GM12878 (cell line): Measurements from ENCODE around the gene SERPINI1.

Source experiments
- GABPA ChIP-seq: IDR thresholded peaks from 2 replicates; pipeline ENCODE4 v1.6.1; 2014; ENCODE audit warnings: antibody characterized with exemption, low read depth, mild to moderate bottlenecking, inconsistent platforms
- HDAC2 ChIP-seq: fragments of 200-600 bp; sonication (generic); IDR thresholded peaks from 2 replicates; pipeline ENCODE4 v1.6.1; 2017
- MYB ChIP-seq: fragments of 150-350 bp; IDR thresholded peaks from 2 replicates; pipeline ENCODE4 v1.6.1; 2014; ENCODE audit warnings: mild to moderate bottlenecking, low read depth, low read length, borderline replicate concordance
- MYC ChIP-seq: IDR thresholded peaks from 2 replicates; pipeline ENCODE4 v1.6.1; 2011; ENCODE audit warnings: mild to moderate bottlenecking, low read length, moderate library complexity, inconsistent platforms; ENCODE audit not compliant: insufficient read depth, insufficient replicate concordance, insufficient read length, severe bottlenecking
- NR2C2 ChIP-seq: IDR thresholded peaks from 2 replicates; pipeline ENCODE4 v1.6.1; 2011; ENCODE audit warnings: borderline replicate concordance, low read depth; ENCODE audit not compliant: control insufficient read depth, insufficient read length
- TF ChIP-seq, protein P1 (sequence below), 3 experiments: IDR thresholded peaks in 2 of 3; conservative IDR thresholded peaks in 1 of 3; 2 replicates each; pipeline ENCODE4 v1.5.1; 2011; ENCODE audit warnings: low read depth in 3 of 3, low read length in 3 of 3, mild to moderate bottlenecking in 3 of 3, control low read depth in 2 of 3, moderate library complexity in 2 of 3, inconsistent platforms in 1 of 3, mixed read lengths in 1 of 3; ENCODE audit not compliant: control insufficient read depth in 2 of 3, insufficient read depth in 1 of 3; ENCODE audit errors: extremely low read depth in 1 of 3
- TF ChIP-seq, protein P2 (sequence below): IDR thresholded peaks from 2 replicates; pipeline ENCODE4 v1.6.1; 2011; ENCODE audit warnings: low read depth, mild to moderate bottlenecking, low read length, moderate library complexity, borderline replicate concordance; ENCODE audit errors: extremely low read depth
- TF ChIP-seq, protein P3 (sequence below): IDR thresholded peaks from 2 replicates; pipeline ENCODE4 v1.6.1; 2011; ENCODE audit warnings: borderline replicate concordance, low read depth, mild to moderate bottlenecking, moderate library complexity, low read length; ENCODE audit not compliant: insufficient read depth, poor library complexity, severe bottlenecking

DNA sequence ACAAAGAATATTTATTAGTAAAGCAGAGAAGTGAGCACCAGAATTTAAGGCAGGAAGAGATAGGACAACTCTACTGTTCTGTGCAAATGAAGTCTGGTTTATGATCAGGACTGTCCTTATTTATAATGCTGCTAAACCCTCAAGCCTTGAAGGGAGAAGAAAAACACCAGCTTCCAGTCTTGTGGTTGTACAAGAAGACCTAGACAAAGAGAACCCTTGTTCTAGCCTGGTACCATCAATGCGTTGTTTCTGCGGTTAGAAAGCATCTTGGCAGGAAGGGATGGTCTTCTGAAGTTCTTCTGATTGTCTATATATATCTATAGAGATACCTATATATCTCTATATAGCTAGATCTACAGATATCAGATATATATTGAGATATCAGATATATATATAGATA, 34.6 kb upstream of the SERPINI1 start:
- TF ChIP-seq, protein P1, sequence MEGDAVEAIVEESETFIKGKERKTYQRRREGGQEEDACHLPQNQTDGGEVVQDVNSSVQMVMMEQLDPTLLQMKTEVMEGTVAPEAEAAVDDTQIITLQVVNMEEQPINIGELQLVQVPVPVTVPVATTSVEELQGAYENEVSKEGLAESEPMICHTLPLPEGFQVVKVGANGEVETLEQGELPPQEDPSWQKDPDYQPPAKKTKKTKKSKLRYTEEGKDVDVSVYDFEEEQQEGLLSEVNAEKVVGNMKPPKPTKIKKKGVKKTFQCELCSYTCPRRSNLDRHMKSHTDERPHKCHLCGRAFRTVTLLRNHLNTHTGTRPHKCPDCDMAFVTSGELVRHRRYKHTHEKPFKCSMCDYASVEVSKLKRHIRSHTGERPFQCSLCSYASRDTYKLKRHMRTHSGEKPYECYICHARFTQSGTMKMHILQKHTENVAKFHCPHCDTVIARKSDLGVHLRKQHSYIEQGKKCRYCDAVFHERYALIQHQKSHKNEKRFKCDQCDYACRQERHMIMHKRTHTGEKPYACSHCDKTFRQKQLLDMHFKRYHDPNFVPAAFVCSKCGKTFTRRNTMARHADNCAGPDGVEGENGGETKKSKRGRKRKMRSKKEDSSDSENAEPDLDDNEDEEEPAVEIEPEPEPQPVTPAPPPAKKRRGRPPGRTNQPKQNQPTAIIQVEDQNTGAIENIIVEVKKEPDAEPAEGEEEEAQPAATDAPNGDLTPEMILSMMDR (IDR thresholded peaks at IDR 0.05 in 2 of 3, conservative IDR thresholded peaks at IDR 0.05 in 1 of 3; ENCODE audit: control insufficient read depth in 2 of 3, extremely low read depth in 1 of 3, insufficient read depth in 1 of 3, low read depth in 3 of 3, low read length in 3 of 3) = no peak
- TF ChIP-seq, protein P2, sequence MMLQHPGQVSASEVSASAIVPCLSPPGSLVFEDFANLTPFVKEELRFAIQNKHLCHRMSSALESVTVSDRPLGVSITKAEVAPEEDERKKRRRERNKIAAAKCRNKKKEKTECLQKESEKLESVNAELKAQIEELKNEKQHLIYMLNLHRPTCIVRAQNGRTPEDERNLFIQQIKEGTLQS = no peak
- TF ChIP-seq MYB = no peak
- no peak for TF ChIP-seq GABPA
- no peak for TF ChIP-seq MYC
- TF ChIP-seq, protein P3, sequence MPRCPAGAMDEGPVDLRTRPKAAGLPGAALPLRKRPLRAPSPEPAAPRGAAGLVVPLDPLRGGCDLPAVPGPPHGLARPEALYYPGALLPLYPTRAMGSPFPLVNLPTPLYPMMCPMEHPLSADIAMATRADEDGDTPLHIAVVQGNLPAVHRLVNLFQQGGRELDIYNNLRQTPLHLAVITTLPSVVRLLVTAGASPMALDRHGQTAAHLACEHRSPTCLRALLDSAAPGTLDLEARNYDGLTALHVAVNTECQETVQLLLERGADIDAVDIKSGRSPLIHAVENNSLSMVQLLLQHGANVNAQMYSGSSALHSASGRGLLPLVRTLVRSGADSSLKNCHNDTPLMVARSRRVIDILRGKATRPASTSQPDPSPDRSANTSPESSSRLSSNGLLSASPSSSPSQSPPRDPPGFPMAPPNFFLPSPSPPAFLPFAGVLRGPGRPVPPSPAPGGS = no peak
- TF ChIP-seq HDAC2 = no peak
- no peak for TF ChIP-seq NR2C2
